HFFc6 (cell line): ENCODE measurements around the gene TAC4. TPM values are rescaled to one million over a fixed set of nuclear protein-coding genes. Genes with fewer than 3 reads are reported as not detected.

Source experiments
- DNase-seq: peaks from one replicate; pipeline ENCODE4 v3.0.0-alpha.2; 2018
- H3K27ac Mint-ChIP-seq: 2 replicates; pipeline ENCODE4 v1.8.0; 2020; ENCODE audit warnings: mild to moderate bottlenecking, mixed read lengths
- H3K27me3 Mint-ChIP-seq: 2 replicates; pipeline ENCODE4 v1.8.0; 2021; ENCODE audit warnings: mild to moderate bottlenecking, moderate library complexity, mixed read lengths; ENCODE audit not compliant: insufficient read depth
- H3K36me3 Mint-ChIP-seq: 2 replicates; pipeline ENCODE4 v1.8.0; 2021; ENCODE audit warnings: low read depth, mixed read lengths
- H3K4me1 Mint-ChIP-seq: 2 replicates; pipeline ENCODE4 v1.8.0; 2020; ENCODE audit warnings: low read depth, mixed read lengths
- H3K4me3 Mint-ChIP-seq: 2 replicates; pipeline ENCODE4 v1.8.0; 2020; ENCODE audit warnings: mild to moderate bottlenecking, moderate library complexity, mixed read lengths
- H3K9me3 Mint-ChIP-seq: 2 replicates; pipeline ENCODE4 v1.8.0; 2020; ENCODE audit warnings: mild to moderate bottlenecking, mixed read lengths
- long read RNA-seq: library from polyadenylated mRNA; unstranded; transcript quantifications from one replicate; pipeline ENCODE4 v2.0.0, GENCODE V29; 2019
- total RNA-seq, 6 experiments: library from RNA; stranded (reverse); fragmentation: NEBNext Ultra II Directional; extraction: Animal tissue kit (Norgen Biotek cat#: 25700); gene quantifications; 2 replicates in 1 of 6; 3 replicates in 5 of 6; pipeline ENCODE4 v1.2.3, GENCODE V29; 2021
- TF ChIP-seq, protein P1 (sequence below): fragments of 200-600 bp; sonication (generic); IDR thresholded peaks from 2 replicates; pipeline ENCODE4 v1.5.0; 2021; ENCODE audit warnings: antibody characterized with exemption, mild to moderate bottlenecking

TAC4 gene, protein sequence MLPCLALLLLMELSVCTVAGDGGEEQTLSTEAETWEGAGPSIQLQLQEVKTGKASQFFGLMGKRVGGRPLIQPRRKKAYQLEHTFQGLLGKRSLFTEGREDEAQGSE
- total RNA-seq: not detected
- long read RNA-seq: 0 reads

DNA sequence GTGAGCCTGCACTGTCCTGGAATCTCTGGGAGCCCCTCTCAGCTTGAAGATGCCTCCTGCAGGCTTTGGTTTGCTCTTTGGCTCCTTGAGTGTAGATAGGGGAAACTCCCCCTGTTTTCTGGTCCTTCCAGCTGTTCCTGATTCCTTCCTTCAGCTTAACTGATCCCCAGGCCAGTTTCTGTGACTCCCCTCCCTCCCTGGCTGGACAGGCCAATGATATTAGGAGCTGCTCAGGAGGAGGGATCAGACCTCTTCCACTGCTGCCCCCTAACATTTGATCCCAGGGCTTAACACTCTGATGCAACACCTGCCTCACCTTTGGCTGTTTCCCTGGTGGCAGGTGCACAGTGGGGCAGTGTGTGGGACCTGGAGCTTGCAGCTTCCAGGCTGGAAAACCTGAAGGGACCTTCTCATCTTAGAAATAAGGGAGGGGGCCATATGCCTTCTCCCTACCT, at the start of gene TAC4:
TAC4 (minus strand) TSS at position 51 of the 455 bp plus-strand sequence. CDS start 52 bp downstream, outside the sequence.
- H3K27me3 Mint-ChIP-seq: peaks cover 3% of the 10 kb centered on the region; the same call in 1 of the 2 replicates

DNA sequence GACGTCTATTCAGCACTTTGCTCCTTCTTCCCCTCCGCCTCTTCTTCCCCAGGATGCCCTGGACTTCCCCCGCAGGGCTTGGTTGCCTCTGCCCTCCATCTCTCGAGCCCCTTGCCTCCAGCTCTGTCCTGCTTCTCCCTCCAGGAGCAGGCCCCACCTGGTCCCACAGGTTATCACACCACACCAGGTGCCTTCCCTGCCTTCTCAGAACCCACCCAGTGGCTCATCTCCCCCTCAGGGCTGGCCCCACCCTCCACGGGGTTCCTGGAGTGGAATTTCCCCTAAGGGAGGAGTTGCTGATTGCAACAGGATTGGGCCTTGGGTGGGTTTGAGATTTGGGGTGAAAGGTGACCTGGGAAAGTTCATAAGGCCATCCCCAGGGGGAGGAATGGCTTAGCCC, 49.0 kb upstream of the TAC4 start:
- no peak for DNase-seq
- TF ChIP-seq, protein P1, sequence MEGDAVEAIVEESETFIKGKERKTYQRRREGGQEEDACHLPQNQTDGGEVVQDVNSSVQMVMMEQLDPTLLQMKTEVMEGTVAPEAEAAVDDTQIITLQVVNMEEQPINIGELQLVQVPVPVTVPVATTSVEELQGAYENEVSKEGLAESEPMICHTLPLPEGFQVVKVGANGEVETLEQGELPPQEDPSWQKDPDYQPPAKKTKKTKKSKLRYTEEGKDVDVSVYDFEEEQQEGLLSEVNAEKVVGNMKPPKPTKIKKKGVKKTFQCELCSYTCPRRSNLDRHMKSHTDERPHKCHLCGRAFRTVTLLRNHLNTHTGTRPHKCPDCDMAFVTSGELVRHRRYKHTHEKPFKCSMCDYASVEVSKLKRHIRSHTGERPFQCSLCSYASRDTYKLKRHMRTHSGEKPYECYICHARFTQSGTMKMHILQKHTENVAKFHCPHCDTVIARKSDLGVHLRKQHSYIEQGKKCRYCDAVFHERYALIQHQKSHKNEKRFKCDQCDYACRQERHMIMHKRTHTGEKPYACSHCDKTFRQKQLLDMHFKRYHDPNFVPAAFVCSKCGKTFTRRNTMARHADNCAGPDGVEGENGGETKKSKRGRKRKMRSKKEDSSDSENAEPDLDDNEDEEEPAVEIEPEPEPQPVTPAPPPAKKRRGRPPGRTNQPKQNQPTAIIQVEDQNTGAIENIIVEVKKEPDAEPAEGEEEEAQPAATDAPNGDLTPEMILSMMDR: no peak
- Mint-ChIP-seq H3K27me3 (peaks cover 73% of the 10 kb centered on the region), H3K4me3 (no peak overlapping the region), H3K9me3 (no peaks in the 10 kb centered on the region), H3K36me3 (no peaks in the 10 kb centered on the region), H3K4me1 (no peaks in the 10 kb centered on the region), H3K27ac (no peak overlapping the region)

More for the DNA sequence above, at the start of gene TAC4:
- H3K4me3 Mint-ChIP-seq: no peak within 1 kb of the TSS
- H3K27ac Mint-ChIP-seq: no peak within 1 kb of the TSS
- TF ChIP-seq, protein P1: no peak
- no peaks in the 10 kb centered on the region for H3K9me3 Mint-ChIP-seq
- no peaks in the 10 kb centered on the region for H3K36me3 Mint-ChIP-seq
- H3K4me1 Mint-ChIP-seq: peaks cover 9% of the 10 kb centered on the region
- DNase-seq: no peak

DNA sequence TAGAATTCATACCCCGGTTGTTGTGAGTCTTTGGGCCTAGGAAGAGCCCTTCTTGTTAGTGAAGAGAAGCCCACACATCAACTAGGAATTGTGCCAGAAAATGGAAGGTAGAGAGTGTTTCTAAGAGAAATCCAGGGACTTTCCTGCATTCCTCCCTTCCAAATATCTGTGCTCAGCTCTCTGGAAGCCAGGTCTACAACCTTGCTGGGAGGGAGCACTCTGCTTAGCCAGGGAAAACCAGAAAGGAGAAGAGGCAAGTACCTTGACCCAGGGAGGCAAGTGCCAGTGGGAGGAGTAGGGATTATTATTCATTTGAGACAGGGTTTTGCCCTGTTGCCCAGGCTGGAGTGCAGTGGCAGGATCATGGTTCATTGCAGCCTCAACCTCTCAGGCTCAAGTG, 48.4 kb upstream of the TAC4 start:
- Mint-ChIP-seq H3K9me3 (no peaks in the 10 kb centered on the region), H3K27ac (no peak overlapping the region), H3K4me1 (no peaks in the 10 kb centered on the region), H3K27me3 (peaks cover 74% of the 10 kb centered on the region), H3K36me3 (no peaks in the 10 kb centered on the region), H3K4me3 (no peak overlapping the region)
- TF ChIP-seq, protein P1: no peak
- no peak for DNase-seq

DNA sequence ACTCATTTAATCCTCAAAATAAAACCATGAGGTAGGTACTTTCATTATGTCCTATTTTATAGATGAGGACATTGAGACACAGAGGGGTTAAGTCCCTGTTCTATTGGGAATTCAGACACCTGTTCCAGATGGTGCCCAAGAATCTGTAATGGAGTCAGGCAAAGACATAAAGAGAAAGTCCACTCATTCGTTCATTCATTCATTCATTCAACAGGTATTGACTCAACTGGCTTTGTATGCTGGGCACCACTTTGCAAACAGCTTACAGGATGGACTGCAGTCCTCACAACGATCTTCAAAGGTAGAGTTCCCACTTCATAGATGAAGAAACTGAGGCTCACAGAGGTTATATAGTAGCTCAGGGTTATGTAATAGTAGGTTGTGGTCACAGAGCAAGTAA, 47.9 kb upstream of the TAC4 start:
- Mint-ChIP-seq H3K4me1 (no peaks in the 10 kb centered on the region), H3K27me3 (peaks cover 74% of the 10 kb centered on the region), H3K36me3 (no peaks in the 10 kb centered on the region), H3K9me3 (no peaks in the 10 kb centered on the region), H3K27ac (no peak overlapping the region), H3K4me3 (no peak overlapping the region)
- TF ChIP-seq, protein P1: no peak
- no peak for DNase-seq

DNA sequence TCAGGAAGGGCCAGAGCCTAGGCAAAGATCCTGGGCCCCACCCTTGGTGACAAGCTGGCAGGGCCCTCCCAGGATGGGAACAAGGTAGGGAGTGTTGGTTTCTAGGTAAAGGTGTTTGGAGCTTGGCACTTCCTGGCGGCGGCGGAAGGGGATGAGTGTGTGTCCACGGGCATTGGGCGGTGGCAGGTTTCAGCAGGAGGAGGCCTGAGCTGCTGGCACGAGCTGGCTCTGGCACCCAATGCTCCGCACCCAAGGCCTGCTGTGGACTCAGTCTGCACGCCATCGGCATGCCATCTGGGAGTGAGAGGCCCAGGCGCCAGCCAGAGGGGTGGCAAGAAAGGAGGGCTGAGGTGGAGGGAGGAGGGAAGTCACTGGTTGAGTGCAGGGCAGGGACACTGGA, 46.9 kb upstream of the TAC4 start:
- TF ChIP-seq, protein P1: no peak
- H3K27ac Mint-ChIP-seq: no peak overlapping the region
- H3K9me3 Mint-ChIP-seq: no peaks in the 10 kb centered on the region
- H3K4me3 Mint-ChIP-seq: no peak overlapping the region
- H3K27me3 Mint-ChIP-seq: peaks cover 68% of the 10 kb centered on the region
- no peaks in the 10 kb centered on the region for H3K4me1 Mint-ChIP-seq
- DNase-seq: no peak
- no peaks in the 10 kb centered on the region for H3K36me3 Mint-ChIP-seq
